Type B pancreatic cell (in vitro differentiated cells): Measurements from ENCODE around the gene NOCT. TPM values are rescaled to one million over a fixed set of nuclear protein-coding genes. Genes with fewer than 3 reads are reported as not detected.

ENCODE experiments used
- DNase-seq: peaks from one replicate; pipeline ENCODE4 v3.0.0; 2021; ENCODE audit warnings: mixed read lengths; ENCODE audit not compliant: unreplicated experiment; ENCODE audit errors: extremely low spot score
- H3K27ac Mint-ChIP-seq: 2 replicates; pipeline ENCODE4 v1.8.0; 2021; ENCODE audit warnings: mild to moderate bottlenecking, mixed read lengths
- H3K27me3 Mint-ChIP-seq: 2 replicates; pipeline ENCODE4 v1.8.0; 2021; ENCODE audit warnings: mixed read lengths
- H3K36me3 Mint-ChIP-seq: 2 replicates; pipeline ENCODE4 v1.8.0; 2021; ENCODE audit warnings: mixed read lengths
- H3K4me1 Mint-ChIP-seq: one replicate; pipeline ENCODE4 v1.8.0; 2021; ENCODE audit warnings: mixed read lengths; ENCODE audit not compliant: unreplicated experiment
- H3K4me3 Mint-ChIP-seq: 2 replicates; pipeline ENCODE4 v1.8.0; 2021; ENCODE audit warnings: mild to moderate bottlenecking, mixed read lengths
- H3K9me3 Mint-ChIP-seq: 2 replicates; pipeline ENCODE4 v1.8.0; 2021; ENCODE audit warnings: mixed read lengths
- total RNA-seq: library from RNA; stranded (reverse); gene quantifications from 2 replicates; pipeline ENCODE4 v1.2.1, GENCODE V29; 2021; ENCODE audit warnings: low replicate concordance
- TF ChIP-seq, protein P1 (sequence below): fragments of 200-600 bp; sonication (generic); conservative IDR thresholded peaks from 2 replicates; pipeline ENCODE4 v1.5.0; 2021; ENCODE audit warnings: antibody characterized with exemption, mild to moderate bottlenecking

The NOCT gene
- total RNA-seq, 1 donor from 2014 or later = 9.2 TPM

DNA sequence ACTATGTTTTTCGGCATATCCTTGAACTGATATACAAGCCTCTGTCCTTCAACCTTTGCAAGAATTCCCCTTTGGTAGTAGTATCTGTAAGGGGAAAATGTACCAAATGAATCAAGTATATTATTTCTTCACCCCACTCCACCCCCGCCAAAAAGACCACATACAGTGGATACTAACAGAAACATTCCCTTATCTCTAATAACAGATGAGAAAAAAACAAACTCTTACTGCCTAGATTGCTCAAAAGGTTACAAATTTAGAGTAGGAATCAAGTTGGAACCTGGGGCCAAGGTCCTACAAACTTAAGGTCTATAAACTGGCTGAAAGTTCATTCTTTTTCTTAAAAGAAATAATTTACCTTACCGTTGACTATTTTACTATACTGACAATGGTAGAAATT is 45.0 kb downstream of the NOCT start:
- no peaks in the 10 kb centered on the region for H3K9me3 Mint-ChIP-seq
- no peak overlapping the region for H3K4me3 Mint-ChIP-seq
- H3K36me3 Mint-ChIP-seq = peaks cover 34% of the 10 kb centered on the region
- H3K27ac Mint-ChIP-seq = no peak overlapping the region
- no peak for DNase-seq
- H3K4me1 Mint-ChIP-seq = no peaks in the 10 kb centered on the region
- TF ChIP-seq, protein P1, sequence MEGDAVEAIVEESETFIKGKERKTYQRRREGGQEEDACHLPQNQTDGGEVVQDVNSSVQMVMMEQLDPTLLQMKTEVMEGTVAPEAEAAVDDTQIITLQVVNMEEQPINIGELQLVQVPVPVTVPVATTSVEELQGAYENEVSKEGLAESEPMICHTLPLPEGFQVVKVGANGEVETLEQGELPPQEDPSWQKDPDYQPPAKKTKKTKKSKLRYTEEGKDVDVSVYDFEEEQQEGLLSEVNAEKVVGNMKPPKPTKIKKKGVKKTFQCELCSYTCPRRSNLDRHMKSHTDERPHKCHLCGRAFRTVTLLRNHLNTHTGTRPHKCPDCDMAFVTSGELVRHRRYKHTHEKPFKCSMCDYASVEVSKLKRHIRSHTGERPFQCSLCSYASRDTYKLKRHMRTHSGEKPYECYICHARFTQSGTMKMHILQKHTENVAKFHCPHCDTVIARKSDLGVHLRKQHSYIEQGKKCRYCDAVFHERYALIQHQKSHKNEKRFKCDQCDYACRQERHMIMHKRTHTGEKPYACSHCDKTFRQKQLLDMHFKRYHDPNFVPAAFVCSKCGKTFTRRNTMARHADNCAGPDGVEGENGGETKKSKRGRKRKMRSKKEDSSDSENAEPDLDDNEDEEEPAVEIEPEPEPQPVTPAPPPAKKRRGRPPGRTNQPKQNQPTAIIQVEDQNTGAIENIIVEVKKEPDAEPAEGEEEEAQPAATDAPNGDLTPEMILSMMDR = no peak
- no peaks in the 10 kb centered on the region for H3K27me3 Mint-ChIP-seq

DNA sequence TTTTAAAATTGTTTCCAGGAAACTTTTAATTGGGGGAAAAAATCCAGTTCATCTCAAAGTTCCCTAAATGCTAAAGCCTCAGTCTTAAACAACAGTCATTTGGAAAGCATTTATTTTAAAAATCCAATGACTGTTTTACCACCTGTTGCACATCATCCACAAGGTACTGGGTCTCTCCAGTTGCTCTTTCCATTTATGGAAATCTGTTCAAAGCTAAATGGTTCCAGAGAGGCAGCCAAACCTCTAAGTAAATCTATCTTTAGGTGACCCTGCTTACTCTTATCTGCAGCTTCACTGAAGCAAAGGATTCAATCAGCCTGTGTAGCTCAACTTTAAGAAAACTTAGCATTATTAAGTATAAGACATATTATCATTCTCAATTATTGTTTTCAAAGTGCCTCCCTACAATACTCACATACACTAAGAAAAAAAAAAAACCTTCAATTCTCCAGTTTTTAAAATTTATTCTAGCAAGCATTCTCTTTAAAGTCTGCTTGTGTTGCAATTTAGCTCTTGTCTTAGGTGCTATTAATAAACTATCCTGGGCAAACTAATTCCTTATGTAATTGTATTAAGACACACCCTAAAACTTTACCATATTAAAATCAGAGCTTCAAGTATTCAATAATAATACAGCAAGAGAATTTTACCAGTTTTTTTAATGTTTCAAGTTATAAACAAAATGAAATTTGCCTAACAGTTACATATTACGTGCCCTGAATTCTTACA is 60.6 kb downstream of the NOCT start:
- no peak for DNase-seq
- H3K9me3 Mint-ChIP-seq = no peaks in the 10 kb centered on the region
- H3K36me3 Mint-ChIP-seq = peaks cover 8% of the 10 kb centered on the region
- no peak overlapping the region for H3K4me3 Mint-ChIP-seq
- TF ChIP-seq, protein P1 = no peak
- H3K4me1 Mint-ChIP-seq = peaks cover 7% of the 10 kb centered on the region
- H3K27ac Mint-ChIP-seq = no peak overlapping the region
- no peaks in the 10 kb centered on the region for H3K27me3 Mint-ChIP-seq

DNA sequence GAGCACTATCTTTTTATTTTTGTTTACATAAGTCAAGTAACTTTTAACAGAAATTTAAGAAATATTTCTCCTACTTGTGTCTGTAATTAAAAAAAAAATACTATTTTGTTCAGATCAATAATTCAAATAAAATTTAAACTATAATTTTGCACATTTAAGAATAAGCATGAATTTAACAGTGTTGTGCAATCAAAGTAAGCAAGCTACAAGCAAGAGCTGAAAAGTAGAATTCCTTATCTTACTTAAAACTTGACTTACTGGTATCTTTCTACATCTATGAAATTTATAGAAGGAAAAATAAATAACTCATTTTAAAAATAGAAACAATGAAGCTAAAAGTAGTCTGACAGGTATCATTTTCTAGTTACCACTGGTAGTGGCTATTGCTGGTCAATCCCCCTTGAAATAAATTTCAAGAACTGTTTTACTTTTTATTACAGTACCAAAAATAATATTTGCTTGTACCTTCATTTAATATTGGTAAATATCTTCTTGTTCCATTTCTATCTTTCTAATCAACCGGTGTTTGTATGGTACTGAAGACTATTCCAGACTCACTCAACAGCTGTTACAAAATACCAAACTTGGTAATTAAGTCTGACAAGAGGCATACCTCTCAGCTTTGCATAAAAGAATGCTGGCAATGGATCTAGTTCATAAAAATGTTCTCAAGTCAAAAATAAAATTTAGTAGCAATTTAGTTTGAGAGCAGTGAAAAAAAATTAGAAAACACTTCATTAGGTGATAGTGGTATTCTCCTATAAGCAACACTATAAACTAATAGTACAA is 62.2 kb downstream of the NOCT start:
- Mint-ChIP-seq H3K9me3 (no peaks in the 10 kb centered on the region), H3K4me3 (no peak overlapping the region), H3K27ac (no peak overlapping the region), H3K36me3 (no peaks in the 10 kb centered on the region), H3K4me1 (peaks cover 21% of the 10 kb centered on the region), H3K27me3 (no peaks in the 10 kb centered on the region)
- TF ChIP-seq, protein P1 = no peak
- DNase-seq = no peak

DNA sequence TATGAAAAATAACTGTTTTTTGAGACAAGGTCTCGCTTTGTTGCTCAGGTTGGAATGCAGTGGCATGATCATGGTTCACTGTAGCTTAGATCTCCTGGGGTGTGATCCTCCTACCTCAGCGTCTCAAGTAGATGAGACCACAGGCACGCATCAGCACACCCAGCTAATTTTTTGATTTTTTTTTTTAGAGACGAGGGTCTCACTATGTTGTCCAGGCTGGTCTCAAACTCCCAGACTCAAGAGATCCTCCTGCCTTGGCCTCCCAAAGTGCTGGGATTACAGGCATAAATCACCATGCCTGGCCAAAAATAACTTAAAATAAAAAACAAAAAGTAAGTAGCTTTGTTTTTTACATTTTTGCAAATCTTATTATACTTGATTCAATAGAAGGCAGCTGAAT is 63.3 kb downstream of the NOCT start:
- Mint-ChIP-seq H3K27ac (no peak overlapping the region), H3K9me3 (no peaks in the 10 kb centered on the region), H3K36me3 (no peaks in the 10 kb centered on the region), H3K4me1 (peaks cover 23% of the 10 kb centered on the region), H3K4me3 (no peak overlapping the region), H3K27me3 (no peaks in the 10 kb centered on the region)
- no peak for DNase-seq
- TF ChIP-seq, protein P1 = no peak

DNA sequence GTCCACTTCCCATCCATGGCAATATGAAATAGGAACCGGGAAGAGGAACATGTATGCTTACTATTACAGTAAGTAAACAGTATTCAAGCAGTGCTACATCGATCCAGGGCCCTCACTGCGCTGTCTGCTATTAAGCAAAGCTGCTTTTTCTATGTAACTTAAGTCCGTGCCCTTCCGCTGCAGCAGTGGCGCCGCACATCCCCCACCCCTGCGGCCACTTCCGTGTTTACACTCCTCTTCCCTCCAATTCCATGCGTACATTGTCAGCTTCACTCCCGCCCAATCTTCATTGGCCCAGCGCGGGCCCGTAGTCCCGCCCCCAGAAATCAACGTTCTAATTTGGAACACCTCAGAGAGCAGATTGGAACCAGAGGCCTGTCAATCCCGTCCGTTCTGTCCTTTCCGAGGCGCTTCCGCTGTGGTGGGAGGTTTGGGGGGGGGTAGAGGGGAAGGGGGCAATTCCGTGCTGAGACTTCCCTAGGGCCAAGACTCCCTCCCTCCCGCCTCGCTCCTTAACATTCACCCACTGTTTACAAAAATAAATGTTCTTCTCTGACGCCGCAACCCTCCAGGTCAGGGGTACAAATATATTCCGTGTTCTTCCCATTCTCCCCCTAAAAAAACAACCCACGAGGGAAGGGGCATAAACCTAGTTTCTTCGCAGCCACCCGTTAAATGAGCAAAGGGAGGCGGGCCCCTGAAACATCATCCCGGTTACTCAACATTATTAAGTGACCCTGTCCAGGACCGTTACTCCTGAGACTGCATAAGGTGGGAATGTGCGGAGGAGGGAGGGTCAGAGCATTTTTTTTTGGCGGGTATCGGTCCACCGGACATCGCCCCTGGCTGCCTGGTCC is 67.4 kb downstream of the NOCT start:
- Mint-ChIP-seq H3K4me3 (peak overlapping the region; percentile 95), H3K4me1 (peaks cover 27% of the 10 kb centered on the region), H3K9me3 (no peaks in the 10 kb centered on the region), H3K27ac (peak overlapping the region; percentile 91), H3K27me3 (no peaks in the 10 kb centered on the region), H3K36me3 (no peaks in the 10 kb centered on the region)
- DNase-seq = peak; percentile 91
- TF ChIP-seq, protein P1 = peak; percentile 19
